Naive thymus-derived CD8-positive, alpha-beta T cell (primary cell): ENCODE results near the gene LBHD1. TPM values are rescaled to one million over a fixed set of nuclear protein-coding genes. Genes with fewer than 3 reads are reported as not detected.

Experiments used
- ATAC-seq, 2 donors: fragments of 150-1000 bp; cut with Tn5 transposase in 1 of 2; sonication (Bioruptor Pico), chemical (Tn5 transposase) in 1 of 2; 1 replicate in 1 of 2; 2 replicates in 1 of 2; pipeline ENCODE4 v1.10.0; 2021; ENCODE audit warnings: mild to moderate bottlenecking in 2 of 2, moderate library complexity in 2 of 2
- POLR2A ChIA-PET: fragments of 350-600 bp; sonication (Branson Sonifier 250); formaldehyde crosslinking; loops from one replicate; lab custom pipeline; 2021; ENCODE audit warnings: antibody characterized with exemption; lab: Charles Lee
- DNase-seq, 10 donors: peaks; one replicate each; pipeline versions ENCODE4 v3.0.0 to v3.0.0-alpha.2; 2020 to 2022
- H3K27ac Mint-ChIP-seq, 10 donors: one replicate each; pipeline ENCODE4 v1.8.0; 2020 to 2022; ENCODE audit warnings: mild to moderate bottlenecking in 10 of 10, mixed read lengths in 10 of 10, moderate library complexity in 4 of 10, inconsistent platforms in 1 of 10
- H3K27me3 Mint-ChIP-seq, 5 donors: one replicate each; pipeline ENCODE4 v1.8.0; 2021 to 2022; ENCODE audit warnings: mixed read lengths in 5 of 5
- H3K36me3 Mint-ChIP-seq, 3 donors: one replicate each; pipeline ENCODE4 v1.8.0; 2020 to 2022; ENCODE audit warnings: mixed read lengths in 3 of 3, mild to moderate bottlenecking in 2 of 3, inconsistent platforms in 1 of 3
- H3K4me1 Mint-ChIP-seq, 4 donors: one replicate each; pipeline ENCODE4 v1.8.0; 2021 to 2022; ENCODE audit warnings: mixed read lengths in 4 of 4
- H3K4me3 Mint-ChIP-seq, 10 donors: one replicate each; pipeline ENCODE4 v1.8.0; 2020 to 2022; ENCODE audit warnings: mild to moderate bottlenecking in 10 of 10, mixed read lengths in 10 of 10, moderate library complexity in 6 of 10, inconsistent platforms in 1 of 10
- H3K9me3 Mint-ChIP-seq, 9 donors: one replicate each; pipeline ENCODE4 v1.8.0; 2020 to 2022; ENCODE audit warnings: mixed read lengths in 9 of 9, mild to moderate bottlenecking in 3 of 9, inconsistent platforms in 1 of 9, moderate library complexity in 1 of 9
- polyA plus RNA-seq, 3 donors: library from polyadenylated mRNA; unstranded; fragments of 300-500 nt; fragmentation: Illumina TruSeq; gene quantifications; one replicate each; pipeline ENCODE4 v1.2.3, GENCODE V29; 2021
- total RNA-seq, 8 experiments: library from RNA in 2 of 8; stranded (reverse) in 2 of 8; gene quantifications; one replicate each; pipeline ENCODE4 v1.2.3 and lab custom pipeline; 2021 to 2026

Gene LBHD1
- total and polyA plus RNA-seq, 5 experiments from 2014 or later, result 2.4 to 30.9 (median 8.3) TPM

GRCh38 chr11:62689421-62690183, 17.5 kb upstream of the LBHD1 start, which contains the start of gene LRRN4CL:
Gene LRRN4CL (minus strand): TSS chr11:62689530. CDS start chr11:62688508, 1,022 bp downstream.
- Mint-ChIP-seq H3K36me3 (peaks cover 0 to 30% (median 3%) of the 10 kb centered on the region in 3 donors), H3K4me1 (peaks cover under 1 to 3% (median 2%) of the 10 kb centered on the region in 4 donors), H3K9me3 (no peaks in the 10 kb centered on the region), H3K4me3 (peak within 1 kb of the TSS in 1 of 10 donors; percentile 29), H3K27ac (peak within 1 kb of the TSS in 3 of 10 donors; percentile 12 to 55 (median 24)), H3K27me3 (peaks cover 0 to 18% (median 4%) of the 10 kb centered on the region in 5 donors)
- DNase-seq (no peak), ATAC-seq (no peak)
- POLR2A ChIA-PET, result interaction anchor here (0.5 to 1.9 kb wide), 8 partner anchors 15 to 116 kb away, joined by 3 to 7 read pairs (median 3); partner anchors contain the start of genes C11orf98, CSKMT, EEF1G and INTS5

- H3K4me3 Mint-ChIP-seq, result no peak overlapping the region
- ATAC-seq, result no peak
- peaks cover 0 to 29% (median 3%) of the 10 kb centered on the region in 3 donors for H3K36me3 Mint-ChIP-seq
- no peaks in the 10 kb centered on the region for H3K9me3 Mint-ChIP-seq
- no peaks in the 10 kb centered on the region for H3K4me1 Mint-ChIP-seq
- peaks cover 0 to 18% (median 4%) of the 10 kb centered on the region in 5 donors for H3K27me3 Mint-ChIP-seq
- peak overlapping the region in 2 of 10 donors; percentile 12 to 24 for H3K27ac Mint-ChIP-seq
- POLR2A ChIA-PET, result interaction anchor here (0.5 to 1.4 kb wide), 8 partner anchors 9 to 305 kb away, joined by 3 to 5 read pairs (median 3); partner anchors contain the start of genes EEF1G, INTS5, LBHD1 and UQCC3
- no peak for DNase-seq
These were observed 16.4 kb upstream of the LBHD1 start for GRCh38 chr11:62688491-62688890.

GRCh38 chr11:62687508-62688396, 15.7 kb upstream of the LBHD1 start:
- Mint-ChIP-seq H3K27ac (no peak overlapping the region), H3K4me3 (no peak overlapping the region), H3K4me1 (no peaks in the 10 kb centered on the region), H3K9me3 (no peaks in the 10 kb centered on the region), H3K27me3 (peaks cover 0 to 18% (median 4%) of the 10 kb centered on the region in 5 donors), H3K36me3 (peaks cover 0 to 26% (median under 1%) of the 10 kb centered on the region in 3 donors)
- POLR2A ChIA-PET, result interaction anchor here (0.5 to 1.3 kb wide), 5 partner anchors 10 to 167 kb away, joined by 3 to 5 read pairs (median 3); partner anchors contain the start of genes LBHD1 and UQCC3
- ATAC-seq, result peak in 1 of 2 donors; percentile 44
- no peak for DNase-seq

GRCh38 chr11:62682518-62682917, 10.5 kb upstream of the LBHD1 start:
- H3K36me3 Mint-ChIP-seq, result peaks cover 0 to 11% (median 0%) of the 10 kb centered on the region in 3 donors
- no peaks in the 10 kb centered on the region for H3K9me3 Mint-ChIP-seq
- H3K4me1 Mint-ChIP-seq, result peaks cover 10 to 24% (median 22%) of the 10 kb centered on the region in 4 donors
- H3K27ac Mint-ChIP-seq, result no peak overlapping the region
- ATAC-seq (no peak), DNase-seq (no peak)
- H3K4me3 Mint-ChIP-seq, result no peak overlapping the region
- POLR2A ChIA-PET, result interaction anchor here (3.6 kb wide), 1 partner anchor 16 kb away, joined by 45 read pairs; the partner anchor contains the start of genes C11orf98 and CSKMT
- peaks cover 0 to 8% (median 2%) of the 10 kb centered on the region in 5 donors for H3K27me3 Mint-ChIP-seq

GRCh38 chr11:62680825-62681240, 8.8 kb upstream of the LBHD1 start:
- no peaks in the 10 kb centered on the region for H3K9me3 Mint-ChIP-seq
- ATAC-seq (peak; percentile 70 to 77), DNase-seq (peak in 8 of 10 donors; percentile 13 to 62 (median 34))
- H3K27ac Mint-ChIP-seq, result peak overlapping the region; percentile 68 to 95 (median 84)
- POLR2A ChIA-PET, result interaction anchor here (0.5 to 3.6 kb wide), 20 partner anchors 10 to 200 kb away, joined by 3 to 45 read pairs (median 5); partner anchors contain the start of genes B3GAT3, C11orf98, CSKMT and HNRNPUL2
- peaks cover 0 to 27% (median 4%) of the 10 kb centered on the region in 3 donors for H3K36me3 Mint-ChIP-seq
- H3K4me1 Mint-ChIP-seq, result peaks cover 17 to 37% (median 34%) of the 10 kb centered on the region in 4 donors
- peak overlapping the region; percentile 36 to 80 (median 63) for H3K4me3 Mint-ChIP-seq
- H3K27me3 Mint-ChIP-seq, result no peaks in the 10 kb centered on the region

GRCh38 chr11:62678770-62679696, 7.0 kb upstream of the LBHD1 start, which contains the start of gene UBXN1:
Gene UBXN1 (minus strand): TSS chr11:62679073. CDS start chr11:62678923, 150 bp downstream.
- Mint-ChIP-seq H3K4me1 (peaks cover 19 to 42% (median 38%) of the 10 kb centered on the region in 4 donors), H3K4me3 (peak within 1 kb of the TSS; percentile 86 to 94 (median 90)), H3K27me3 (no peaks in the 10 kb centered on the region), H3K27ac (peak within 1 kb of the TSS; percentile 94 to 98 (median 95)), H3K9me3 (no peaks in the 10 kb centered on the region), H3K36me3 (peaks cover 0 to 37% (median 4%) of the 10 kb centered on the region in 3 donors)
- POLR2A ChIA-PET, result interaction anchor here (0.6 to 3.3 kb wide), 24 partner anchors 8 to 162 kb away, joined by 3 to 28 read pairs (median 6); partner anchors contain the start of genes B3GAT3, C11orf98, CSKMT and EEF1G
- ATAC-seq (peak; percentile 84 to 87), DNase-seq (peak; percentile 68 to 89 (median 78))

GRCh38 chr11:62678433-62678769, 6.3 kb upstream of the LBHD1 start:
- peak overlapping the region; percentile 94 to 98 (median 95) for H3K27ac Mint-ChIP-seq
- POLR2A ChIA-PET, result interaction anchor here (0.6 to 3.3 kb wide), 13 partner anchors 11 to 163 kb away, joined by 3 to 27 read pairs (median 5); partner anchors contain the start of genes C11orf98, CSKMT, GANAB and HNRNPUL2
- H3K4me3 Mint-ChIP-seq, result peak overlapping the region; percentile 86 to 94 (median 90)
- H3K4me1 Mint-ChIP-seq, result peaks cover 19 to 48% (median 40%) of the 10 kb centered on the region in 4 donors
- no peaks in the 10 kb centered on the region for H3K27me3 Mint-ChIP-seq
- peaks cover 0 to 39% (median 4%) of the 10 kb centered on the region in 3 donors for H3K36me3 Mint-ChIP-seq
- DNase-seq (no peak), ATAC-seq (no peak)
- H3K9me3 Mint-ChIP-seq, result no peaks in the 10 kb centered on the region

- DNase-seq, result no peak
- H3K9me3 Mint-ChIP-seq, result no peaks in the 10 kb centered on the region
- no peak for ATAC-seq
- peak overlapping the region; percentile 94 to 98 (median 95) for H3K27ac Mint-ChIP-seq
- H3K27me3 Mint-ChIP-seq, result no peaks in the 10 kb centered on the region
- POLR2A ChIA-PET, result interaction anchor here (0.8 to 5.8 kb wide), 6 partner anchors 11 to 164 kb away, joined by 3 to 59 read pairs (median 4); partner anchors contain the start of genes C11orf98, CSKMT, HNRNPUL2 and INTS5
- H3K4me1 Mint-ChIP-seq, result peaks cover 19 to 54% (median 45%) of the 10 kb centered on the region in 4 donors
- H3K36me3 Mint-ChIP-seq, result peaks cover 0 to 39% (median 4%) of the 10 kb centered on the region in 3 donors
- peak overlapping the region; percentile 86 to 94 (median 90) for H3K4me3 Mint-ChIP-seq
These were observed 5.6 kb upstream of the LBHD1 start for GRCh38 chr11:62677714-62678113.

GRCh38 chr11:62677156-62677555, 5.1 kb upstream of the LBHD1 start:
- Mint-ChIP-seq H3K4me1 (peaks cover 19 to 59% (median 51%) of the 10 kb centered on the region in 4 donors), H3K36me3 (peaks cover 0 to 39% (median 4%) of the 10 kb centered on the region in 3 donors), H3K9me3 (no peaks in the 10 kb centered on the region), H3K27ac (peak overlapping the region; percentile 67 to 98 (median 88)), H3K27me3 (no peaks in the 10 kb centered on the region), H3K4me3 (peak overlapping the region; percentile 23 to 94 (median 88))
- no peak for DNase-seq
- no peak for ATAC-seq
- POLR2A ChIA-PET, result interaction anchor here (0.8 to 5.8 kb wide), 9 partner anchors 11 to 164 kb away, joined by 3 to 59 read pairs (median 4); partner anchors contain the start of genes BSCL2, C11orf98, CSKMT and GNG3

- H3K27ac Mint-ChIP-seq, result peak overlapping the region in 9 of 10 donors; percentile 67 to 98 (median 88)
- ATAC-seq (no peak), DNase-seq (no peak)
- H3K27me3 Mint-ChIP-seq, result no peaks in the 10 kb centered on the region
- H3K9me3 Mint-ChIP-seq, result no peaks in the 10 kb centered on the region
- POLR2A ChIA-PET, result interaction anchor here (0.6 to 5.8 kb wide), 10 partner anchors 10 to 163 kb away, joined by 3 to 59 read pairs (median 4); partner anchors contain the start of genes BSCL2, C11orf98, CSKMT and GNG3
- peak overlapping the region in 7 of 10 donors; percentile 60 to 94 (median 91) for H3K4me3 Mint-ChIP-seq
- peaks cover 21 to 62% (median 54%) of the 10 kb centered on the region in 4 donors for H3K4me1 Mint-ChIP-seq
- H3K36me3 Mint-ChIP-seq, result peaks cover 0 to 39% (median 4%) of the 10 kb centered on the region in 3 donors
These were observed 4.6 kb upstream of the LBHD1 start for GRCh38 chr11:62676698-62677097.
